Ovary (tissue), 9 donors: ENCODE results near the gene WDR17. TPM values are rescaled to one million over a fixed set of nuclear protein-coding genes. Genes with fewer than 3 reads are reported as not detected.

Experiments used
- DNase-seq, 5 donors: peaks; one replicate each; pipeline ENCODE4 v3.0.0-alpha.2; 2019 to 2020
- H3K27ac ChIP-seq, 2 donors: fragments of 200-600 bp; one replicate each; pipeline versions ENCODE4 v1.5.1 to v1.8.0; 2019 to 2022
- H3K27me3 ChIP-seq: fragments of 200-600 bp; one replicate; pipeline ENCODE4 v1.8.0; 2022
- H3K36me3 ChIP-seq: fragments of 200-600 bp; sonication (generic); one replicate; pipeline ENCODE4 v1.5.1; 2019
- H3K4me1 ChIP-seq: one replicate; pipeline ENCODE4 v1.8.1; 2013; ENCODE audit warnings: mild to moderate bottlenecking, moderate library complexity; ENCODE audit not compliant: insufficient read depth
- H3K4me3 ChIP-seq: fragments of 200-600 bp; sonication (generic); one replicate; pipeline ENCODE4 v1.5.1; 2017
- H3K9me3 ChIP-seq, 2 donors: fragments of 200-600 bp in 1 of 2; sonication (generic) in 1 of 2; one replicate each; pipeline versions ENCODE4 v1.5.1 to v1.8.1; 2013 to 2019; ENCODE audit warnings: mild to moderate bottlenecking in 1 of 2, moderate library complexity in 1 of 2
- CTCF ChIP-seq, 3 donors: fragments of 450-650 bp in 2 of 3; fragments of 200-600 bp in 1 of 3; IDR thresholded peaks; one replicate each; pipeline versions ENCODE4 v1.5.1 to v1.8.0; 2016 to 2022; ENCODE audit warnings: antibody characterized with exemption in 3 of 3, mild to moderate bottlenecking in 1 of 3
- EP300 ChIP-seq: sonication (generic); formaldehyde crosslinking; IDR thresholded peaks from one replicate; pipeline ENCODE4 v1.6.1; 2017; ENCODE audit warnings: antibody characterized with exemption
- POLR2A ChIP-seq: fragments of 450-650 bp; IDR thresholded peaks from one replicate; pipeline ENCODE4 v1.6.1; 2017; ENCODE audit warnings: antibody characterized with exemption, mild to moderate bottlenecking, moderate library complexity
- WGBS, 3 donors: extraction: QIAGEN DNeasy Blood & Tissue Kit in 1 of 3; methylation state at CpG; one replicate each; pipeline versions ENCODE4 v1.1.5 to v1.1.7; 2013 to 2017; 5-methylcytosine and 5-hydroxymethylcytosine counted together
- intact Hi-C, 4 donors: fragments of 100-400 bp; cut with DNase I; formaldehyde crosslinking; loops; one replicate each; pipeline versions ENCODE4 v1.11.0 to v1.15.1; 2022 to 2023
- polyA plus RNA-seq, 2 donors: library from polyadenylated mRNA; stranded (reverse); fragments of 200-250 nt in 1 of 2; fragments of 350-450 nt in 1 of 2; fragmentation: Illumina TruSeq in 1 of 2; extraction: RNeasy Lipid Tissue Mini Kit (QIAGEN cat#74804) in 1 of 2; gene quantifications; one replicate each; pipeline ENCODE4 v1.2.3, GENCODE V29; 2013 to 2014
- total RNA-seq, 7 donors: library from RNA; depleted of rRNA in 2 of 7; stranded (reverse); fragments of >200 nt in 2 of 7; fragmentation: NEBNext Ultra II Directional in 3 of 7; extraction: Animal tissue kit (Norgen Biotek cat#: 25700) in 3 of 7; gene quantifications; one replicate each; pipeline versions ENCODE4 v1.1.0 to v1.2.4, GENCODE V29; 2016 to 2023
- donor health status: DM: no; HTN: no; CAD: no; lungs with moderate emphysema.
- donor health status: DM: no; HTN: no; CAD: no.
- donor health status: Bipolar disorder and iron deficiency.
- donor health status: DM: yes; HTN: yes; CAD: no.
- donor health status: DM: no; HTN: no; CAD: no.
- donor health status: DM: yes; HTN: yes; CAD: no.

Gene WDR17
- total and polyA plus RNA-seq, 9 donors: 0.73 to 4.9 (median 2.1) TPM

- H3K27ac ChIP-seq: no peak overlapping the region
- no peak for DNase-seq
These were observed 124.5 kb downstream of the WDR17 start for GRCh38 chr4:176189891-176190795.

GRCh38 chr4:176191974-176192373 is 126.3 kb downstream of the WDR17 start:
- intact Hi-C loops: loop anchor here in 1 of 4 donors (10.0 kb wide), 1 partner anchor 133 kb away; no protein-coding TSS in a partner anchor
- no peak overlapping the region for H3K4me3 ChIP-seq
- TF ChIP-seq CTCF (IDR thresholded peaks at IDR 0.05) (no peak), POLR2A (no peak), EP300 (no peak)
- no peaks in the 10 kb centered on the region for H3K4me1 ChIP-seq
- no peaks in the 10 kb centered on the region for H3K27me3 ChIP-seq
- H3K9me3 ChIP-seq: no peaks in the 10 kb centered on the region
- H3K27ac ChIP-seq: no peak overlapping the region
- H3K36me3 ChIP-seq: no peaks in the 10 kb centered on the region
- no peak for DNase-seq
- 22 to 38% (median 30%) methylated on average over 1 of the region's 1 CpG for WGBS, 3 donors

More at GRCh38 chr4:176189891-176190795, 124.5 kb downstream of the WDR17 start:
- intact Hi-C loops: loop anchor here in 1 of 4 donors (10.0 kb wide), 1 partner anchor 135 kb away; no protein-coding TSS in a partner anchor
- H3K4me3 ChIP-seq: no peak overlapping the region
- H3K4me1 ChIP-seq: peaks cover 1% of the 10 kb centered on the region
- no peak for TF ChIP-seq EP300
- no peak for TF ChIP-seq CTCF (IDR thresholded peaks at IDR 0.05)
- no peak for TF ChIP-seq POLR2A
- no peaks in the 10 kb centered on the region for H3K9me3 ChIP-seq
- H3K36me3 ChIP-seq: no peaks in the 10 kb centered on the region
- 74 to 80% (median 76%) methylated on average over 11 of the region's 11 CpGs for WGBS, 3 donors
- no peaks in the 10 kb centered on the region for H3K27me3 ChIP-seq

GRCh38 chr4:176193126-176193525 is 127.5 kb downstream of the WDR17 start:
- Histone ChIP-seq H3K36me3 (no peaks in the 10 kb centered on the region), H3K27ac (no peak overlapping the region), H3K9me3 (no peaks in the 10 kb centered on the region), H3K4me3 (no peak overlapping the region), H3K4me1 (no peaks in the 10 kb centered on the region), H3K27me3 (no peaks in the 10 kb centered on the region)
- WGBS, 3 donors: 23 to 37% (median 25%) methylated on average over 4 of the region's 4 CpGs
- intact Hi-C loops: loop anchor here in 1 of 4 donors (10.0 kb wide), 1 partner anchor 132 kb away; no protein-coding TSS in a partner anchor
- TF ChIP-seq CTCF (IDR thresholded peaks at IDR 0.05) (no peak), EP300 (no peak), POLR2A (no peak)
- DNase-seq: no peak

GRCh38 chr4:176193938-176194337 is 128.3 kb downstream of the WDR17 start:
- WGBS, 3 donors: 72 to 75% (median 74%) methylated on average over 3 of the region's 3 CpGs
- Histone ChIP-seq H3K27ac (no peak overlapping the region), H3K36me3 (no peaks in the 10 kb centered on the region), H3K27me3 (no peaks in the 10 kb centered on the region), H3K9me3 (no peaks in the 10 kb centered on the region), H3K4me1 (no peaks in the 10 kb centered on the region), H3K4me3 (no peak overlapping the region)
- no peak for DNase-seq
- TF ChIP-seq EP300 (no peak), CTCF (IDR thresholded peaks at IDR 0.05) (no peak), POLR2A (no peak)
- intact Hi-C loops: loop anchor here in 1 of 4 donors (10.0 kb wide), 1 partner anchor 131 kb away; no protein-coding TSS in a partner anchor
